OCI-LY7 (cell line): ENCODE measurements around the gene RNF25. TPM values are rescaled to one million over a fixed set of nuclear protein-coding genes. Genes with fewer than 3 reads are reported as not detected.

Source experiments
- BruUV-seq: library from RNA; stranded (reverse); fragments of 400-500 nt; replicated peaks from 2 replicates; lab custom pipeline; 2021; lab: Mats Ljungman, UMichigan
- CTCF ChIA-PET: fragments of 300-600 bp; sonication (Branson Sonifier 250); formaldehyde crosslinking; loops from one replicate; lab custom pipeline; 2022; ENCODE audit warnings: antibody characterized with exemption; ENCODE audit not compliant: unreplicated experiment; lab: Charles Lee
- POLR2A ChIA-PET: fragments of 300-600 bp; sonication (Branson Sonifier 250); formaldehyde crosslinking; loops from one replicate; lab custom pipeline; 2022; ENCODE audit warnings: antibody characterized with exemption; lab: Charles Lee
- DNase-seq: peaks from one replicate; pipeline ENCODE4 v3.0.0-alpha.2; 2015; ENCODE audit warnings: low spot score
- H2AFZ ChIP-seq: fragments of 200-600 bp; sonication (generic), shearing (Covaris generic); 2 replicates; pipeline ENCODE4 v1.6.1; 2014; ENCODE audit warnings: mild to moderate bottlenecking, antibody characterized with exemption, low read length, moderate library complexity
- H3K27ac ChIP-seq: fragments of 200-600 bp; sonication (generic); 2 replicates; pipeline ENCODE4 v1.5.1; 2014; ENCODE audit warnings: mixed run types, low read depth, mild to moderate bottlenecking, moderate library complexity, low read length, inconsistent platforms; ENCODE audit not compliant: poor library complexity, severe bottlenecking
- H3K36me3 ChIP-seq: fragments of 200-600 bp; sonication (generic); 2 replicates; pipeline ENCODE4 v1.6.1; 2014; ENCODE audit warnings: mild to moderate bottlenecking, antibody characterized with exemption, low read length, moderate library complexity, mixed read lengths; ENCODE audit not compliant: insufficient read depth
- H3K4me1 ChIP-seq: fragments of 200-600 bp; sonication (generic); 2 replicates; pipeline ENCODE4 v1.5.1; 2014; ENCODE audit warnings: mild to moderate bottlenecking, low read length; ENCODE audit not compliant: insufficient read depth, poor library complexity, severe bottlenecking
- H3K4me2 ChIP-seq: fragments of 200-600 bp; sonication (generic); 2 replicates; pipeline ENCODE4 v1.6.1; 2014; ENCODE audit warnings: mild to moderate bottlenecking, low read length
- H3K4me3 ChIP-seq: fragments of 200-600 bp; sonication (generic); 2 replicates; pipeline ENCODE4 v1.5.1; 2014; ENCODE audit warnings: mild to moderate bottlenecking, low read depth, low read length; ENCODE audit not compliant: poor library complexity, severe bottlenecking
- H3K79me2 ChIP-seq: fragments of 200-600 bp; sonication (generic); 2 replicates; pipeline ENCODE4 v1.6.1; 2016; ENCODE audit warnings: low read depth, mild to moderate bottlenecking, low read length, moderate library complexity, mixed read lengths; ENCODE audit not compliant: insufficient read depth
- H3K9me2 ChIP-seq: fragments of 200-600 bp; sonication (generic); 2 replicates; pipeline ENCODE4 v1.6.1; 2016; ENCODE audit warnings: mild to moderate bottlenecking, low read length, mixed read lengths; ENCODE audit not compliant: insufficient read depth
- H3K9me3 ChIP-seq: fragments of 200-600 bp; sonication (generic); 2 replicates; pipeline ENCODE4 v1.6.1; 2014; ENCODE audit warnings: mild to moderate bottlenecking, mixed run types, low read length, mixed read lengths
- H4K20me1 ChIP-seq: fragments of 200-600 bp; sonication (generic); 2 replicates; pipeline ENCODE4 v1.6.1; 2014; ENCODE audit warnings: mild to moderate bottlenecking, antibody characterized with exemption, low read length, moderate library complexity, mixed read lengths; ENCODE audit not compliant: insufficient read depth
- CTCF ChIP-seq: fragments of 200-600 bp; sonication (generic); conservative IDR thresholded peaks from 2 replicates; pipeline ENCODE4 v1.5.1; 2014; ENCODE audit warnings: mild to moderate bottlenecking, antibody characterized with exemption, low read length, moderate library complexity, mixed read lengths
- EZH2phosphoT487 ChIP-seq: fragments of 200-600 bp; sonication (generic); IDR thresholded peaks from 2 replicates; pipeline ENCODE4 v1.6.1; 2018; ENCODE audit warnings: low read depth, borderline replicate concordance, mild to moderate bottlenecking, mixed run types, antibody characterized with exemption, low read length, moderate library complexity, mixed read lengths
- intact Hi-C: fragments of 100-400 bp; cut with micrococcal nuclease; formaldehyde crosslinking; loops from one replicate; pipeline ENCODE4 v1.10.0; 2022; ENCODE audit not compliant: unreplicated experiment
- total RNA-seq, 2 experiments: library from RNA; depleted of rRNA in 1 of 2; stranded (reverse); fragments of >200 nt in 1 of 2; shearing (Covaris generic) in 1 of 2; gene quantifications; 2 replicates each; pipeline ENCODE4 v1.2.3, GENCODE V29; 2014 to 2022

Gene RNF25
- total RNA-seq, 2 experiments from 2014 or later, result 24.0 to 25.8 TPM

DNA sequence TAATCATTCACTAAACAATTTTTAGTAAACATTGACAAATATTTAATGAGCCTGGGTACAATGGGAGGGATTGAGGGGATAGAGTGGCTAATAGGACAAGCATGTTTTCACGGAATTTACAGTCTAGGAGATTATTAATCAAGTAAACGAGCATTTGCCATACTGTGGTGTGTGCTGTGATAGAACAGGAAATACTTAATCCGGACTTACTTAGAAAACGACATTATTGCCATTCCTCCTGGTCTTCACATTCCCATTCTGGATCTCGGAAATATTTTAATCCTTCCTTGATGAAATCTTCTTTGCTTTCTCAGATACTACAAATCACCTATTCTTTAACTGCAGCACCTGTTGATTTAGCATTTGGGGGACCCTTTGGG, 39.7 kb upstream of the RNF25 start:
- Histone ChIP-seq H3K9me2 (no peaks in the 10 kb centered on the region), H3K9me3 (no peaks in the 10 kb centered on the region), H3K27ac (peak overlapping the region; percentile 60), H3K4me2 (peak overlapping the region; percentile 68), H2AFZ (peak overlapping the region; percentile 33), H3K79me2 (peaks cover 50% of the 10 kb centered on the region), H4K20me1 (0 out of 2 replicates have a peak, but pooled peaks cover 5% of the 10 kb centered on the region), H3K36me3 (peaks cover 35% of the 10 kb centered on the region), H3K4me3 (peak overlapping the region; percentile 77), H3K4me1 (peaks cover 25% of the 10 kb centered on the region)
- ChIA-PET POLR2A (interaction anchor here (0.6 to 0.7 kb wide), 4 partner anchors 21 to 264 kb away, joined by 3 to 4 read pairs (median 4); no protein-coding TSS in a partner anchor), CTCF (no interaction called here)
- intact Hi-C loops, result loop anchor here (5.0 kb wide), 1 partner anchor 54 kb away; the partner anchor contains the start of genes BCS1L and ZNF142
- TSS peak; percentile 72 for BruUV-seq
- DNase-seq, result peak; percentile 23
- TF ChIP-seq CTCF (no peak), EZH2phosphoT487 (no peak)

DNA sequence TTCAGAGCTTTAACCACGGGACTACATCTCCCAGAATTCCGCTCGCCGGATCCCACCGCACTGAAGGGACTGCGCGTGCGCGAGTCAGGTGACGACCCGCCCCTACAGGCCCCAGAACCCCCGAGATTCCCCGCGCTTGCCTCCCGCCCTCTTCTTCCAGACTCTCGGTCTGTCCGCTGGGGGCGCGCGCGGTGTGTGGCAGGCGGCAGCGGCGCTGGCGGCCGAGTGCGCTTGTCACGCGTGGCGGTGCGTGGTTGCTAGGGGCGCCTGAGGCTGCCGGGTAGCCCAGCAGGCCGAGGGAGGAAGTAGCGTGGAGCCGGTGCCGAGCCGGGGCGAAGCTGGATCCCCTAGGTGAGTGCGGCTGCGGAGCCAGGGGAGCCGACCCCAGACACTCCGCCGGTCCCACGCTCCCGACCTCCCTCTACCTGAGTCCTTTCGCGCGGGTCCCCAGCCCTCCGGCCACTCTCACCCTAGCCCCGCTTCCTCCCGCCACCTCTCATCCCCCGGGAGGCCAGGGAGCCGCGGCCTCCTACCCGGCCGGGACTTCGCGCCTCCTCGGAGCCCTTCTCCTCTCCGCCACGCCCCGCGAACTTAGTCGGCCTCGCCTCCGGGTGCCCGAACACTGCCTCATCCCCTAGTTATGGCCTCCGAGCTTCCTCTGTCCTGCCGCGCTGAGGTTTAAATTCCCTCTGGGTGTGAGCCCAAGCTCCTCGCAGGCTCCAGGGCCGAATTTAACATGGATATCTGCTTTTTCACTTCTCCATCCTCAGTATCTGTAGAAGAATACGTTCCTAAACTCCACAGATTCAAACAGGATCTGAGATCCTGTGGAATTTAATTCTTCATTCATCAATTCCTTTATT, 39.1 kb upstream of the RNF25 start, which contains the start of gene TTLL4:
Gene TTLL4 (plus strand): TSS at position 149 of the 863 bp plus-strand sequence. CDS start 26,842 bp downstream, outside the sequence.
- Histone ChIP-seq H3K27ac (peak within 1 kb of the TSS; percentile 60), H2AFZ (peak within 1 kb of the TSS; percentile 36), H3K4me1 (peaks cover 25% of the 10 kb centered on the region), H3K9me2 (no peaks in the 10 kb centered on the region), H3K79me2 (peaks cover 47% of the 10 kb centered on the region), H3K4me3 (peak within 1 kb of the TSS; percentile 77), H4K20me1 (0 out of 2 replicates have a peak, but pooled peaks cover 5% of the 10 kb centered on the region), H3K9me3 (no peaks in the 10 kb centered on the region), H3K36me3 (peaks cover 29% of the 10 kb centered on the region), H3K4me2 (peak within 1 kb of the TSS; percentile 68)
- no TSS peak for BruUV-seq
- TF ChIP-seq EZH2phosphoT487 (no peak), CTCF (peak; percentile 86)
- peak; percentile 97 for DNase-seq
- POLR2A ChIA-PET, result interaction anchor here (0.6 to 1.0 kb wide), 5 partner anchors 10 to 264 kb away, joined by 3 to 4 read pairs (median 3); no protein-coding TSS in a partner anchor
- intact Hi-C loops, result loop anchor here (5.0 kb wide), 1 partner anchor 54 kb away; the partner anchor contains the start of genes BCS1L and ZNF142
- CTCF ChIA-PET, result interaction anchor here (0.5 to 0.6 kb wide), 2 partner anchors 72 to 311 kb away, joined by 3 read pairs; partner anchors contain the start of gene CTDSP1
